ENCODE data around the gene TMEM92.

The TMEM92 gene

GRCh38 chr17:50265690-50266315, 8.5 kb upstream of the TMEM92 start:
- H3K4me3 ChIP-seq (ENCODE audit: control insufficient read depth, low read depth, low read length), result peak overlapping the region; percentile 40
- no peak for TF ChIP-seq CTCF (IDR thresholded peaks at IDR 0.05; ENCODE audit: control insufficient read depth, insufficient read depth, low read depth, low read length, missing control alignments)
- no peak for DNase-seq (ENCODE audit: low read depth)

DNA sequence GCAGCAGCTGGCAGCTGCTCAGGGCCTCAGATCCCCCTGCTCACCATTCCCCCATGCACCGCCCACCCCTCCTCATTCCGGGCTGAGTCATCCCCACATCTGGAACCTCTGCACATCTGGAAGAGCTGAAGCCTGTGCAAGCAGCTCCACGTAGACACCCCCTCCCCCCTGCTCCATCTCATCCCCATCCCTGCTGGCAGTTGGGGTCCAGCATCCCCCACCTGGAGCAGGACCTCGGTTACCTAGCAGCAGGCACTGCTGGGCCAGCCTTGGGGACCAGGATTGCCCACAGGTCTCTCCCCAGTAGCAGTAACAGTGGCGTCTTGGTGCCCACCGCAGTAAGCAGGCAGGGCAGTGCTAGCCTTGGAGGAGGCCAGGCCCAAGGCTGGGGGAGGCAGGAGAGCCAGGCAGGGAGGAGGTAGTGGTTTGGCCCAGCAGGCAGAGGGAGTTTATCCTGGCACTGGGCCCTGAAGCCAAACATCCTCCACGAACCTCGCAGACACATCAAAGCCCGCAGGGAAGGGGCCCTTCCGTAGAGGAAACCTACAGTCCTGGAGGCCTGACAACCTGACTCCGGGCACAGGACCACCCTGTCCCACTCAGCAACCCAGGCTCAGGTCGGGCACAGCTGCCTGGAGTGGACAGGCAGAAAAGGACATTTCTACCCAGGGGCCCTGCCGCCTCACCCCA, 7.7 kb upstream of the TMEM92 start:
- peak; percentile 66 for DNase-seq (ENCODE audit: low read depth)
- peak; percentile 31 for TF ChIP-seq CTCF (IDR thresholded peaks at IDR 0.05; ENCODE audit: control insufficient read depth, insufficient read depth, low read depth, low read length, missing control alignments)
- peak overlapping the region; percentile 40 for H3K4me3 ChIP-seq (ENCODE audit: control insufficient read depth, low read depth, low read length)

GRCh38 chr17:50267074-50267841, 7.0 kb upstream of the TMEM92 start:
- no peak for DNase-seq (ENCODE audit: low read depth)
- H3K4me3 ChIP-seq (ENCODE audit: control insufficient read depth, low read depth, low read length), result no peak overlapping the region; the same call in 1 of the 2 replicates
- TF ChIP-seq CTCF (IDR thresholded peaks at IDR 0.05; ENCODE audit: control insufficient read depth, insufficient read depth, low read depth, low read length, missing control alignments), result no peak

DNA sequence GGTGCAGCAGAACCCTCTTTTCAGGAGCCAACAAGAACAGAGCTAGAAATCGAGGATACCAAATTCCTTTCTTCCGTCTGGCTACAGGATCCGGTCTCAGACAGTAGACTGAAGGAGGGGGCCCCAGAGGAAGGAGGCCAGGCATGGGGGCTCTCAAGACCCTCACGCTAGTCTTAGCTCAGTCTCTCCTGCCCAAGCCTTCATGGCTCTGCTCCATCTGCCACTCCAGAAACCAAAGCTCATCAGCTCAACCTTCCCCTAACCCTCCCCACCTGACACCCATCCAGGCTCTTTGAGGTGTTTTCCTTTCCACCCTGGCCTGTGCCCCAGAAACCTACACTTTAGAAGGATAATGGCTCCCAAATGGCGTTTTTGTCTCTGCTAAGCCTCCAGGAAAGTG, 6.2 kb upstream of the TMEM92 start:
- H3K4me3 ChIP-seq (ENCODE audit: control insufficient read depth, low read depth, low read length), result no peak overlapping the region

DNA sequence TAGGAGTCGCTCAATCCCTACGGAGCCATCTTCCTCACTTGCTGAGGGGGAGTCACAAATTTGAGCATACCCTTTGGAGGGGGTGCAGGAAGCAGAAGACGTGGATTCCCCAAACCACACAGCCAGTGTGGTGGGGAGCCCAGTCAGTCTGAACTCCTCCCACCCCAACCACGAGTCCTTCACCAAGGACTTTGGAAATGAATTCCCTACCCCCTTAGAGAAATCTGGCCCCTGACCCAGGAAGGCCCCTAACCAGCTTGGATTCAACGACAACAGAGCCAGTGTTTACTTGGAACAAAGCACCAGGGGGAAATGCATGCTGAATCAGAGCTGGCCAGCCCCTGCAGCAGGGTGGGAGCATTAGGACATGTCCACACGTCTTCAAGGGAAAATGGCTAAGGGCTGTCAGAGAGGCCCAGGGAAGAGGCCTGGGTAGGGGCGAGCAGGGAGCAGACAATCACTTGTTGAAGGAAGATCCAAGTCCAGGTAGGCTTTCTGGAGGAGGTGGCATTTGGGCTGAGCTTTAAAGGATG, 5.5 kb upstream of the TMEM92 start:
- no peak overlapping the region for H3K4me3 ChIP-seq (ENCODE audit: control insufficient read depth, low read depth, low read length)
- no peak for DNase-seq (ENCODE audit: low read depth)
- no peak for TF ChIP-seq CTCF (IDR thresholded peaks at IDR 0.05; ENCODE audit: control insufficient read depth, insufficient read depth, low read depth, low read length, missing control alignments)

More for the DNA sequence above, 6.2 kb upstream of the TMEM92 start:
- TF ChIP-seq CTCF (IDR thresholded peaks at IDR 0.05; ENCODE audit: control insufficient read depth, insufficient read depth, low read depth, low read length, missing control alignments), result no peak
- no peak for DNase-seq (ENCODE audit: low read depth)

Measured in AG09309 (cell line).